ENCODE data around the gene SLC9A2. TPM values are rescaled to one million over a fixed set of nuclear protein-coding genes. Genes with fewer than 3 reads are reported as not detected.

The SLC9A2 gene
- total RNA-seq, 2 donors from 2014 or later: 0.22 TPM; not detected in 1

GRCh38 chr2:102593516-102593915, 25.8 kb upstream of the SLC9A2 start:
- TF ChIP-seq CTCF (IDR thresholded peaks at IDR 0.05): no peak
- H3K36me3 ChIP-seq: no peaks in the 10 kb centered on the region
- no peaks in the 10 kb centered on the region for H3K27me3 ChIP-seq
- H3K27ac ChIP-seq: no peak overlapping the region
- H3K4me3 ChIP-seq: no peak overlapping the region
- no peaks in the 10 kb centered on the region for H3K4me1 ChIP-seq
- H3K9me3 ChIP-seq: no peaks in the 10 kb centered on the region
- no peak for DNase-seq (ENCODE audit: low spot score)

- H3K27ac ChIP-seq: no peak overlapping the region
- no peak for TF ChIP-seq CTCF (IDR thresholded peaks at IDR 0.05)
- H3K9me3 ChIP-seq: no peaks in the 10 kb centered on the region
- no peak for DNase-seq (ENCODE audit: low spot score)
- no peak overlapping the region for H3K4me3 ChIP-seq
- no peaks in the 10 kb centered on the region for H3K36me3 ChIP-seq
- no peaks in the 10 kb centered on the region for H3K27me3 ChIP-seq
- H3K4me1 ChIP-seq: no peaks in the 10 kb centered on the region
These were observed 24.8 kb upstream of the SLC9A2 start for GRCh38 chr2:102594445-102595016.

GRCh38 chr2:102597788-102598187, 21.6 kb upstream of the SLC9A2 start:
- Histone ChIP-seq H3K27ac (no peak overlapping the region), H3K36me3 (no peaks in the 10 kb centered on the region), H3K27me3 (no peaks in the 10 kb centered on the region), H3K9me3 (no peaks in the 10 kb centered on the region), H3K4me3 (no peak overlapping the region), H3K4me1 (no peaks in the 10 kb centered on the region)
- TF ChIP-seq CTCF (IDR thresholded peaks at IDR 0.05): no peak
- no peak for DNase-seq (ENCODE audit: low spot score)

- no peak overlapping the region for H3K4me3 ChIP-seq
- no peaks in the 10 kb centered on the region for H3K4me1 ChIP-seq
- no peaks in the 10 kb centered on the region for H3K36me3 ChIP-seq
- H3K27ac ChIP-seq: no peak overlapping the region
- no peaks in the 10 kb centered on the region for H3K27me3 ChIP-seq
- no peak for DNase-seq (ENCODE audit: low spot score)
- H3K9me3 ChIP-seq: no peaks in the 10 kb centered on the region
- TF ChIP-seq CTCF (IDR thresholded peaks at IDR 0.05): no peak
These were observed 19.9 kb upstream of the SLC9A2 start for GRCh38 chr2:102599486-102599885.

- no peaks in the 10 kb centered on the region for H3K27me3 ChIP-seq
- TF ChIP-seq CTCF (IDR thresholded peaks at IDR 0.05): no peak
- H3K36me3 ChIP-seq: no peaks in the 10 kb centered on the region
- H3K27ac ChIP-seq: no peak overlapping the region
- H3K4me3 ChIP-seq: no peak overlapping the region
- H3K4me1 ChIP-seq: no peaks in the 10 kb centered on the region
- DNase-seq (ENCODE audit: low spot score): no peak
- no peaks in the 10 kb centered on the region for H3K9me3 ChIP-seq
These were observed 17.6 kb upstream of the SLC9A2 start for GRCh38 chr2:102601730-102602129.

GRCh38 chr2:102603904-102604303, 15.4 kb upstream of the SLC9A2 start:
- no peaks in the 10 kb centered on the region for H3K9me3 ChIP-seq
- no peaks in the 10 kb centered on the region for H3K4me1 ChIP-seq
- no peak overlapping the region for H3K27ac ChIP-seq
- no peaks in the 10 kb centered on the region for H3K27me3 ChIP-seq
- DNase-seq (ENCODE audit: low spot score): no peak
- no peak overlapping the region for H3K4me3 ChIP-seq
- no peaks in the 10 kb centered on the region for H3K36me3 ChIP-seq
- TF ChIP-seq CTCF (IDR thresholded peaks at IDR 0.05): no peak

Measured in right atrium auricular region (tissue), 2 donors.